HCT116 (cell line): ENCODE results near the gene CNTN4. TPM values are rescaled to one million over a fixed set of nuclear protein-coding genes. Genes with fewer than 3 reads are reported as not detected.

ENCODE experiments used
- ATAC-seq: fragments of 200-7000 bp; cut with Tn5 transposase; 2 replicates; pipeline ENCODE4 v1.9.1; 2020; ENCODE audit warnings: mild to moderate bottlenecking, moderate library complexity
- BruUV-seq: library from RNA; stranded (reverse); fragments of 400-500 nt; replicated peaks from 2 replicates; lab custom pipeline; 2021; lab: Mats Ljungman, UMichigan
- CTCF ChIA-PET: fragments of 300-600 bp; sonication (Branson Sonifier 250); formaldehyde crosslinking; loops from one replicate; lab custom pipeline; 2021; ENCODE audit warnings: antibody characterized with exemption; lab: Charles Lee
- POLR2A ChIA-PET: fragments of 300-600, 350-600 bp; sonication (Branson Sonifier 250); formaldehyde crosslinking; loops from one replicate; lab custom pipeline; 2021; ENCODE audit warnings: antibody characterized with exemption; lab: Charles Lee
- RAD21 ChIA-PET, 2 experiments: fragments of 300-600 bp; sonication (Branson Sonifier 250); formaldehyde crosslinking; loops; one replicate each; lab custom pipeline; 2023; ENCODE audit warnings: low total read pairs in 2 of 2; ENCODE audit not compliant: uncharacterized antibody in 2 of 2, unreplicated experiment in 2 of 2, low non-redundant PET in 1 of 2; lab: Charles Lee
- DNase-seq: peaks from one replicate; pipeline ENCODE4 v3.0.0-alpha.2; 2010; ENCODE audit warnings: low read depth, low spot score
- H2AFZ ChIP-seq: fragments of 200-600 bp; shearing (Covaris generic), sonication (generic); 2 replicates; pipeline ENCODE4 v1.6.1; 2017; ENCODE audit warnings: low read depth, mixed run types, mixed read lengths, antibody characterized with exemption, low read length; ENCODE audit not compliant: poor library complexity, severe bottlenecking
- H3K27ac ChIP-seq: 2 replicates; pipeline ENCODE4 v1.5.1; 2012; ENCODE audit warnings: low read depth, low read length
- H3K27me3 ChIP-seq: fragments of 200-600 bp; sonication (generic); 2 replicates; pipeline ENCODE4 v1.6.1; 2016; ENCODE audit warnings: mixed run types, low read length, mixed read lengths; ENCODE audit not compliant: insufficient read depth
- H3K36me3 ChIP-seq, 2 experiments: fragments of 200-500 bp in 1 of 2; fragments of 200-600 bp in 1 of 2; sonication (Bioruptor generic) in 1 of 2; sonication (generic) in 1 of 2; 2 replicates each; pipeline versions ENCODE4 v1.5.1 to v1.6.1; 2014 to 2016; ENCODE audit warnings: low read length in 2 of 2, inconsistent platforms in 1 of 2, mixed read lengths in 1 of 2, mixed run types in 1 of 2; ENCODE audit not compliant: insufficient read depth in 2 of 2, control insufficient read depth in 1 of 2
- H3K4me1 ChIP-seq, 2 experiments: fragments of 200-600 bp in 1 of 2; sonication (generic) in 1 of 2; 2 replicates each; pipeline versions ENCODE4 v1.5.1 to v1.6.1; 2012 to 2017; ENCODE audit warnings: low read length in 2 of 2, inconsistent platforms in 1 of 2, mild to moderate bottlenecking in 1 of 2, mixed read lengths in 1 of 2, mixed run types in 1 of 2, moderate library complexity in 1 of 2; ENCODE audit not compliant: insufficient read depth in 2 of 2, control insufficient read depth in 1 of 2
- H3K4me2 ChIP-seq: fragments of 200-600 bp; sonication (generic); 2 replicates; pipeline ENCODE4 v1.6.1; 2017; ENCODE audit warnings: mixed run types, low read length, mixed read lengths
- H3K4me3 ChIP-seq, 2 experiments: fragments of 200-600 bp in 1 of 2; sonication (generic) in 1 of 2; replicated peaks in 1 of 2; 2 replicates each; pipeline ENCODE4 v1.5.1; 2011 to 2016; ENCODE audit warnings: low read length in 2 of 2, control low read depth in 1 of 2, low read depth in 1 of 2, mild to moderate bottlenecking in 1 of 2, mixed read lengths in 1 of 2, mixed run types in 1 of 2
- H3K79me2 ChIP-seq: fragments of 200-600 bp; sonication (generic); 2 replicates; pipeline ENCODE4 v1.6.1; 2017; ENCODE audit warnings: mild to moderate bottlenecking, mixed run types, low read length, moderate library complexity, mixed read lengths; ENCODE audit not compliant: insufficient read depth
- H3K9ac ChIP-seq: fragments of 200-600 bp; sonication (generic); 2 replicates; pipeline ENCODE4 v1.6.1; 2016; ENCODE audit warnings: low read length, mixed read lengths
- H3K9me2 ChIP-seq: fragments of 200-600 bp; sonication (generic), shearing (Covaris generic); 2 replicates; pipeline ENCODE4 v1.6.1; 2017; ENCODE audit warnings: mixed run types, mild to moderate bottlenecking, moderate library complexity; ENCODE audit not compliant: insufficient read depth
- H3K9me3 ChIP-seq, 2 experiments: fragments of 200-500 bp in 1 of 2; fragments of 200-600 bp in 1 of 2; sonication (Bioruptor generic) in 1 of 2; sonication (generic) in 1 of 2; 2 replicates each; pipeline ENCODE4 v1.6.1; 2014 to 2017; ENCODE audit warnings: low read length in 2 of 2, mixed read lengths in 2 of 2, inconsistent platforms in 1 of 2, low read depth in 1 of 2, mild to moderate bottlenecking in 1 of 2, mixed run types in 1 of 2, moderate library complexity in 1 of 2; ENCODE audit not compliant: control insufficient read depth in 1 of 2, insufficient read depth in 1 of 2
- H4K20me1 ChIP-seq: fragments of 200-600 bp; sonication (generic), shearing (Covaris generic); 2 replicates; pipeline ENCODE4 v1.6.1; 2017; ENCODE audit warnings: mixed run types, mild to moderate bottlenecking, moderate library complexity; ENCODE audit not compliant: insufficient read depth
- EGR1 ChIP-seq: IDR thresholded peaks from 2 replicates; pipeline ENCODE4 v1.6.1; 2012; ENCODE audit warnings: low read depth
- ELF1 ChIP-seq: IDR thresholded peaks from 2 replicates; pipeline ENCODE4 v1.6.1; 2012; ENCODE audit warnings: low read depth, borderline replicate concordance
- EZH2phosphoT487 ChIP-seq: fragments of 200-600 bp; IDR thresholded peaks from 2 replicates; pipeline ENCODE4 v1.6.1; 2018; ENCODE audit warnings: antibody characterized with exemption, borderline replicate concordance
- FOSL1 ChIP-seq: IDR thresholded peaks from 2 replicates; pipeline ENCODE4 v1.6.1; 2012; ENCODE audit warnings: low read depth
- JUND ChIP-seq: IDR thresholded peaks from 2 replicates; pipeline ENCODE4 v1.6.1; 2012
- POLR2A ChIP-seq: IDR thresholded peaks from 2 replicates; pipeline ENCODE4 v1.7.0; 2011; ENCODE audit warnings: borderline replicate concordance; ENCODE audit not compliant: insufficient read depth, insufficient read length; ENCODE audit errors: extremely low read depth
- SIN3A ChIP-seq: IDR thresholded peaks from 2 replicates; pipeline ENCODE4 v1.6.1; 2012; ENCODE audit warnings: low read depth
- SP1 ChIP-seq: IDR thresholded peaks from 2 replicates; pipeline ENCODE4 v1.6.1; 2012; ENCODE audit warnings: low read depth
- SRF ChIP-seq: IDR thresholded peaks from 2 replicates; pipeline ENCODE4 v1.6.1; 2012; ENCODE audit warnings: low read depth
- TCF7L2 ChIP-seq: IDR thresholded peaks from 2 replicates; pipeline ENCODE4 v1.7.0; 2011; ENCODE audit warnings: borderline replicate concordance, inconsistent platforms; ENCODE audit not compliant: insufficient read depth, insufficient read length; ENCODE audit errors: extremely low read depth
- YY1 ChIP-seq: IDR thresholded peaks from 2 replicates; pipeline ENCODE4 v1.6.1; 2011; ENCODE audit warnings: low read length, low read depth, moderate library complexity, mild to moderate bottlenecking; ENCODE audit not compliant: insufficient replicate concordance; ENCODE audit errors: extremely low read depth
- intact Hi-C: fragments of 100-400 bp; cut with micrococcal nuclease; formaldehyde crosslinking; loops from 2 replicates; pipeline ENCODE4 v1.10.0; 2022
- total RNA-seq: library from RNA; stranded (reverse); gene quantifications from one replicate; pipeline ENCODE4 v1.2.1, GENCODE V29; 2021; ENCODE audit not compliant: unreplicated experiment
- TF ChIP-seq, protein P1 (sequence below): IDR thresholded peaks from 2 replicates; pipeline ENCODE4 v1.6.1; 2012; ENCODE audit warnings: low read depth
- TF ChIP-seq, protein P2 (sequence below): IDR thresholded peaks from 2 replicates; pipeline ENCODE4 v1.6.1; 2011; ENCODE audit warnings: mild to moderate bottlenecking, low read length, moderate library complexity; ENCODE audit not compliant: insufficient replicate concordance; ENCODE audit errors: extremely low read depth
- TF ChIP-seq, protein P3 (sequence below), 3 experiments: fragments of 200-600 bp in 1 of 3; sonication (generic) in 1 of 3; IDR thresholded peaks in 2 of 3; conservative IDR thresholded peaks in 1 of 3; 2 replicates each; pipeline ENCODE4 v1.5.1; 2012 to 2017; ENCODE audit warnings: low read depth in 2 of 3, low read length in 2 of 3, antibody characterized with exemption in 1 of 3, borderline replicate concordance in 1 of 3, control low read depth in 1 of 3, mild to moderate bottlenecking in 1 of 3, mixed read lengths in 1 of 3, mixed run types in 1 of 3, moderate library complexity in 1 of 3; ENCODE audit not compliant: insufficient read depth in 1 of 3
- TF ChIP-seq, protein P4 (sequence below): IDR thresholded peaks from 2 replicates; pipeline ENCODE4 v1.6.1; 2012

The CNTN4 gene
- total RNA-seq, 1 experiment from 2014 or later = not detected

DNA sequence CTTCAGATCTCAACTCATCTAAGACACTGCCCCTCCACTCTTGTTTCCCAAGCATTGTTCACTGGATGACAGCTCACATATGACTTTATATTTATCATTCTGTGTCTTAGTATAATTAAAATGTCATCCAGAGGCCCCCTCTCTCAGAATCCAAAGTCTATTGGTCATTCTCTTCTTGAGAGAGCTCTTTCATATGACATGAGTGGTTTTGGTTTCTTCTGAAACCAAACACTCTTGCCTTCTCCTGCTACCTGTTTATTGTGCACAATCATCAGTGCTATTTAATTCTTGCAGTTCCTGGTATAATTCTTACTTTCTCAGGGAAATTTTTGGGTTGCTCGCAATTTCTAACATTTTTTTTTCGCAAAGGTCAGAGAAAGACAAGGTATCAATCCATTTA is 762.0 kb downstream of the CNTN4 start:
- H3K36me3 ChIP-seq = no peaks in the 10 kb centered on the region
- H3K27me3 ChIP-seq = no peaks in the 10 kb centered on the region
- H3K27ac ChIP-seq = no peak overlapping the region
- DNase-seq (no peak), ATAC-seq (no peak)
- POLR2A ChIA-PET = no interaction called here
- intact Hi-C loops = no loop called here
- no peaks in the 10 kb centered on the region for H3K4me1 ChIP-seq
- peaks cover 10 to 17% of the 10 kb centered on the region in 2 experiments; a peak in 2 of 4 replicates for H3K9me3 ChIP-seq
- H3K79me2 ChIP-seq = no peaks in the 10 kb centered on the region
- CTCF ChIA-PET = no interaction called here
- H4K20me1 ChIP-seq = no peaks in the 10 kb centered on the region
- H3K9me2 ChIP-seq = no peaks in the 10 kb centered on the region
- BruUV-seq = no TSS peak
- no peak overlapping the region for H3K9ac ChIP-seq
- no peak overlapping the region for H2AFZ ChIP-seq
- H3K4me3 ChIP-seq = no peak overlapping the region
- RAD21 ChIA-PET = no interaction called here
- TF ChIP-seq SRF (no peak), SP1 (no peak), ELF1 (no peak), POLR2A (no peak), JUND (no peak), SIN3A (no peak), EGR1 (no peak), TCF7L2 (no peak), EZH2phosphoT487 (no peak), YY1 (no peak), FOSL1 (no peak)
- TF ChIP-seq, protein P1, sequence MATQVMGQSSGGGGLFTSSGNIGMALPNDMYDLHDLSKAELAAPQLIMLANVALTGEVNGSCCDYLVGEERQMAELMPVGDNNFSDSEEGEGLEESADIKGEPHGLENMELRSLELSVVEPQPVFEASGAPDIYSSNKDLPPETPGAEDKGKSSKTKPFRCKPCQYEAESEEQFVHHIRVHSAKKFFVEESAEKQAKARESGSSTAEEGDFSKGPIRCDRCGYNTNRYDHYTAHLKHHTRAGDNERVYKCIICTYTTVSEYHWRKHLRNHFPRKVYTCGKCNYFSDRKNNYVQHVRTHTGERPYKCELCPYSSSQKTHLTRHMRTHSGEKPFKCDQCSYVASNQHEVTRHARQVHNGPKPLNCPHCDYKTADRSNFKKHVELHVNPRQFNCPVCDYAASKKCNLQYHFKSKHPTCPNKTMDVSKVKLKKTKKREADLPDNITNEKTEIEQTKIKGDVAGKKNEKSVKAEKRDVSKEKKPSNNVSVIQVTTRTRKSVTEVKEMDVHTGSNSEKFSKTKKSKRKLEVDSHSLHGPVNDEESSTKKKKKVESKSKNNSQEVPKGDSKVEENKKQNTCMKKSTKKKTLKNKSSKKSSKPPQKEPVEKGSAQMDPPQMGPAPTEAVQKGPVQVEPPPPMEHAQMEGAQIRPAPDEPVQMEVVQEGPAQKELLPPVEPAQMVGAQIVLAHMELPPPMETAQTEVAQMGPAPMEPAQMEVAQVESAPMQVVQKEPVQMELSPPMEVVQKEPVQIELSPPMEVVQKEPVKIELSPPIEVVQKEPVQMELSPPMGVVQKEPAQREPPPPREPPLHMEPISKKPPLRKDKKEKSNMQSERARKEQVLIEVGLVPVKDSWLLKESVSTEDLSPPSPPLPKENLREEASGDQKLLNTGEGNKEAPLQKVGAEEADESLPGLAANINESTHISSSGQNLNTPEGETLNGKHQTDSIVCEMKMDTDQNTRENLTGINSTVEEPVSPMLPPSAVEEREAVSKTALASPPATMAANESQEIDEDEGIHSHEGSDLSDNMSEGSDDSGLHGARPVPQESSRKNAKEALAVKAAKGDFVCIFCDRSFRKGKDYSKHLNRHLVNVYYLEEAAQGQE = no peak
- TF ChIP-seq, protein P2, sequence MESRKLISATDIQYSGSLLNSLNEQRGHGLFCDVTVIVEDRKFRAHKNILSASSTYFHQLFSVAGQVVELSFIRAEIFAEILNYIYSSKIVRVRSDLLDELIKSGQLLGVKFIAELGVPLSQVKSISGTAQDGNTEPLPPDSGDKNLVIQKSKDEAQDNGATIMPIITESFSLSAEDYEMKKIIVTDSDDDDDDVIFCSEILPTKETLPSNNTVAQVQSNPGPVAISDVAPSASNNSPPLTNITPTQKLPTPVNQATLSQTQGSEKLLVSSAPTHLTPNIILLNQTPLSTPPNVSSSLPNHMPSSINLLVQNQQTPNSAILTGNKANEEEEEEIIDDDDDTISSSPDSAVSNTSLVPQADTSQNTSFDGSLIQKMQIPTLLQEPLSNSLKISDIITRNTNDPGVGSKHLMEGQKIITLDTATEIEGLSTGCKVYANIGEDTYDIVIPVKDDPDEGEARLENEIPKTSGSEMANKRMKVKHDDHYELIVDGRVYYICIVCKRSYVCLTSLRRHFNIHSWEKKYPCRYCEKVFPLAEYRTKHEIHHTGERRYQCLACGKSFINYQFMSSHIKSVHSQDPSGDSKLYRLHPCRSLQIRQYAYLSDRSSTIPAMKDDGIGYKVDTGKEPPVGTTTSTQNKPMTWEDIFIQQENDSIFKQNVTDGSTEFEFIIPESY = no peak
- TF ChIP-seq, protein P3, sequence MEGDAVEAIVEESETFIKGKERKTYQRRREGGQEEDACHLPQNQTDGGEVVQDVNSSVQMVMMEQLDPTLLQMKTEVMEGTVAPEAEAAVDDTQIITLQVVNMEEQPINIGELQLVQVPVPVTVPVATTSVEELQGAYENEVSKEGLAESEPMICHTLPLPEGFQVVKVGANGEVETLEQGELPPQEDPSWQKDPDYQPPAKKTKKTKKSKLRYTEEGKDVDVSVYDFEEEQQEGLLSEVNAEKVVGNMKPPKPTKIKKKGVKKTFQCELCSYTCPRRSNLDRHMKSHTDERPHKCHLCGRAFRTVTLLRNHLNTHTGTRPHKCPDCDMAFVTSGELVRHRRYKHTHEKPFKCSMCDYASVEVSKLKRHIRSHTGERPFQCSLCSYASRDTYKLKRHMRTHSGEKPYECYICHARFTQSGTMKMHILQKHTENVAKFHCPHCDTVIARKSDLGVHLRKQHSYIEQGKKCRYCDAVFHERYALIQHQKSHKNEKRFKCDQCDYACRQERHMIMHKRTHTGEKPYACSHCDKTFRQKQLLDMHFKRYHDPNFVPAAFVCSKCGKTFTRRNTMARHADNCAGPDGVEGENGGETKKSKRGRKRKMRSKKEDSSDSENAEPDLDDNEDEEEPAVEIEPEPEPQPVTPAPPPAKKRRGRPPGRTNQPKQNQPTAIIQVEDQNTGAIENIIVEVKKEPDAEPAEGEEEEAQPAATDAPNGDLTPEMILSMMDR (IDR thresholded peaks at IDR 0.05 in 2 of 3, conservative IDR thresholded peaks at IDR 0.05 in 1 of 3; ENCODE audit: borderline replicate concordance in 1 of 3, insufficient read depth in 1 of 3, low read depth in 2 of 3, low read length in 2 of 3) = no peak
- TF ChIP-seq, protein P4, sequence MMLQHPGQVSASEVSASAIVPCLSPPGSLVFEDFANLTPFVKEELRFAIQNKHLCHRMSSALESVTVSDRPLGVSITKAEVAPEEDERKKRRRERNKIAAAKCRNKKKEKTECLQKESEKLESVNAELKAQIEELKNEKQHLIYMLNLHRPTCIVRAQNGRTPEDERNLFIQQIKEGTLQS = no peak
- TF ChIP-seq, all 23 proteins: peak for 0
- H3K4me2 ChIP-seq = no peak overlapping the region
